Neural cell (in vitro differentiated cells): ENCODE measurements around the gene RFTN1. TPM values are rescaled to one million over a fixed set of nuclear protein-coding genes. Genes with fewer than 3 reads are reported as not detected.
A peak's percentile ranks its signal among the peaks of the same experiment; 100 is the strongest.

ENCODE experiments used
- H2AFZ ChIP-seq: fragments of 200-600, 300-800 bp; sonication (generic), shearing (Covaris generic); 2 replicates; pipeline ENCODE4 v1.6.0; 2014; ENCODE audit warnings: low read depth, mild to moderate bottlenecking, antibody characterized with exemption, low read length, moderate library complexity
- H3F3A ChIP-seq: fragments of 200-600 bp; shearing (Covaris generic); 2 replicates; pipeline ENCODE4 v1.6.1; 2016; ENCODE audit warnings: mild to moderate bottlenecking, moderate library complexity, mixed read lengths, antibody characterized with exemption, low read length; ENCODE audit not compliant: insufficient read depth, poor library complexity, severe bottlenecking
- H3K27ac ChIP-seq: fragments of 200-600, 300-800 bp; sonication (generic), shearing (Covaris generic); 2 replicates; pipeline ENCODE4 v1.5.1; 2014; ENCODE audit warnings: mild to moderate bottlenecking, low read length, moderate library complexity
- H3K27me3 ChIP-seq: fragments of 300-800, 200-600 bp; sonication (generic), shearing (Covaris generic); 2 replicates; pipeline ENCODE4 v1.6.0; 2014; ENCODE audit warnings: mild to moderate bottlenecking, low read depth, low read length, moderate library complexity; ENCODE audit not compliant: insufficient read depth
- H3K36me3 ChIP-seq: fragments of 300-800, 200-600 bp; sonication (generic), shearing (Covaris generic); 2 replicates; pipeline ENCODE4 v1.5.1; 2014; ENCODE audit warnings: mild to moderate bottlenecking, antibody characterized with exemption, low read length, moderate library complexity; ENCODE audit not compliant: insufficient read depth
- H3K4me2 ChIP-seq: fragments of 300-800, 200-600 bp; sonication (generic), shearing (Covaris generic); 2 replicates; pipeline ENCODE4 v1.6.0; 2014; ENCODE audit warnings: mild to moderate bottlenecking, low read length
- H3K4me3 ChIP-seq: fragments of 300-800, 200-600 bp; sonication (generic), shearing (Covaris generic); 2 replicates; pipeline ENCODE4 v1.5.1; 2014; ENCODE audit warnings: mild to moderate bottlenecking, low read length, moderate library complexity
- H3K79me2 ChIP-seq: fragments of 200-600 bp; shearing (Covaris generic); replicated peaks from 2 replicates; pipeline ENCODE4 v1.6.0; 2014; ENCODE audit warnings: mild to moderate bottlenecking, low read length, moderate library complexity; ENCODE audit not compliant: insufficient read depth
- H3K9ac ChIP-seq: fragments of 300-800, 200-600 bp; sonication (generic), shearing (Covaris generic); 2 replicates; pipeline ENCODE4 v1.6.1; 2016; ENCODE audit warnings: mild to moderate bottlenecking, low read length, mixed read lengths
- H3K9me2 ChIP-seq: fragments of 200-600 bp; shearing (Covaris generic); 2 replicates; pipeline ENCODE4 v1.6.1; 2016; ENCODE audit warnings: mild to moderate bottlenecking, low read length, mixed read lengths; ENCODE audit not compliant: insufficient read depth
- H3K9me3 ChIP-seq: fragments of 200-600, 300-800 bp; sonication (generic), shearing (Covaris generic); 2 replicates; pipeline ENCODE4 v1.6.1; 2016; ENCODE audit warnings: mild to moderate bottlenecking, mixed run types, low read length, moderate library complexity, mixed read lengths
- H4K20me1 ChIP-seq: fragments of 200-600 bp; shearing (Covaris generic); 2 replicates; pipeline ENCODE4 v1.6.1; 2016; ENCODE audit warnings: mild to moderate bottlenecking, mixed run types; ENCODE audit not compliant: insufficient read depth
- EP300 ChIP-seq: fragments of 450-650 bp; conservative IDR thresholded peaks from 2 replicates; pipeline ENCODE4 v1.6.1; 2014; ENCODE audit warnings: antibody characterized with exemption, mild to moderate bottlenecking, moderate library complexity; ENCODE audit not compliant: poor library complexity, severe bottlenecking
- EZH2 ChIP-seq: fragments of 200-600, 300-800 bp; shearing (Covaris generic), sonication (generic); IDR thresholded peaks from 2 replicates; pipeline ENCODE4 v1.6.1; 2014; ENCODE audit warnings: antibody characterized with exemption, low read length, borderline replicate concordance, mild to moderate bottlenecking; ENCODE audit not compliant: insufficient read depth, poor library complexity, severe bottlenecking
- MXI1 ChIP-seq: fragments of 450-650 bp; conservative IDR thresholded peaks from 2 replicates; pipeline ENCODE4 v1.6.1; 2014; ENCODE audit warnings: antibody characterized with exemption, mild to moderate bottlenecking; ENCODE audit not compliant: poor library complexity, severe bottlenecking
- POLR2AphosphoS5 ChIP-seq: IDR thresholded peaks from 2 replicates; pipeline ENCODE4 v1.6.1; 2012
- RAD21 ChIP-seq: fragments of 450-650 bp; conservative IDR thresholded peaks from 2 replicates; pipeline ENCODE4 v1.6.1; 2014; ENCODE audit warnings: antibody characterized with exemption, mild to moderate bottlenecking, moderate library complexity
- REST ChIP-seq: IDR thresholded peaks from 2 replicates; pipeline ENCODE4 v1.6.1; 2012; ENCODE audit warnings: borderline replicate concordance
- SMC3 ChIP-seq: fragments of 450-650 bp; conservative IDR thresholded peaks from 2 replicates; pipeline ENCODE4 v1.6.1; 2014; ENCODE audit warnings: antibody characterized with exemption, mild to moderate bottlenecking, moderate library complexity; ENCODE audit not compliant: poor library complexity
- TAF1 ChIP-seq: IDR thresholded peaks from 2 replicates; pipeline ENCODE4 v1.6.1; 2012; ENCODE audit warnings: low read depth
- polyA plus RNA-seq: library from polyadenylated mRNA; depleted of rRNA; stranded (reverse); fragments of >200 nt; gene quantifications from 2 replicates; pipeline ENCODE4 v1.2.3, GENCODE V29; 2014
- TF ChIP-seq, protein P1 (sequence below): fragments of 450-650 bp; IDR thresholded peaks from 2 replicates; pipeline ENCODE4 v1.5.1; 2014; ENCODE audit warnings: antibody characterized with exemption, mild to moderate bottlenecking, moderate library complexity; ENCODE audit not compliant: poor library complexity, severe bottlenecking

Gene RFTN1
- polyA plus RNA-seq, 1 donor from 2014 or later: 36.8 TPM

GRCh38 chr3:16329826-16330129 is 183.7 kb downstream of the RFTN1 start:
- peak; percentile 39 for TF ChIP-seq SMC3
- TF ChIP-seq REST: peak; percentile 75
- peak; percentile 57 for TF ChIP-seq POLR2AphosphoS5
- TF ChIP-seq MXI1: peak; percentile 38
- no peak for TF ChIP-seq EZH2
- no peak for TF ChIP-seq RAD21
- H4K20me1 ChIP-seq: no peaks in the 10 kb centered on the region
- peak overlapping the region; percentile 52 for H3K4me3 ChIP-seq
- H3K9ac ChIP-seq: peak overlapping the region; percentile 67
- peak overlapping the region; percentile 42 for H2AFZ ChIP-seq
- no peaks in the 10 kb centered on the region for H3K79me2 ChIP-seq
- no peaks in the 10 kb centered on the region for H3K9me3 ChIP-seq
- no peaks in the 10 kb centered on the region for H3K9me2 ChIP-seq
- H3K27me3 ChIP-seq: no peaks in the 10 kb centered on the region
- H3K27ac ChIP-seq: peak overlapping the region; percentile 94
- H3F3A ChIP-seq: peaks cover 5% of the 10 kb centered on the region
- peak overlapping the region; percentile 46 for H3K4me2 ChIP-seq
- no peaks in the 10 kb centered on the region for H3K36me3 ChIP-seq

GRCh38 chr3:16329036-16329825 is 184.3 kb downstream of the RFTN1 start:
- peaks cover 5% of the 10 kb centered on the region for H3F3A ChIP-seq
- peak overlapping the region; percentile 67 for H3K9ac ChIP-seq
- peak overlapping the region; percentile 42 for H2AFZ ChIP-seq
- H3K79me2 ChIP-seq: no peaks in the 10 kb centered on the region
- H3K9me2 ChIP-seq: no peaks in the 10 kb centered on the region
- H4K20me1 ChIP-seq: no peaks in the 10 kb centered on the region
- H3K9me3 ChIP-seq: no peaks in the 10 kb centered on the region
- H3K36me3 ChIP-seq: no peaks in the 10 kb centered on the region
- no peaks in the 10 kb centered on the region for H3K27me3 ChIP-seq
- H3K27ac ChIP-seq: peak overlapping the region; percentile 94
- peak overlapping the region; percentile 52 for H3K4me3 ChIP-seq
- TF ChIP-seq TAF1: no peak
- TF ChIP-seq EZH2: no peak
- TF ChIP-seq, protein P1, sequence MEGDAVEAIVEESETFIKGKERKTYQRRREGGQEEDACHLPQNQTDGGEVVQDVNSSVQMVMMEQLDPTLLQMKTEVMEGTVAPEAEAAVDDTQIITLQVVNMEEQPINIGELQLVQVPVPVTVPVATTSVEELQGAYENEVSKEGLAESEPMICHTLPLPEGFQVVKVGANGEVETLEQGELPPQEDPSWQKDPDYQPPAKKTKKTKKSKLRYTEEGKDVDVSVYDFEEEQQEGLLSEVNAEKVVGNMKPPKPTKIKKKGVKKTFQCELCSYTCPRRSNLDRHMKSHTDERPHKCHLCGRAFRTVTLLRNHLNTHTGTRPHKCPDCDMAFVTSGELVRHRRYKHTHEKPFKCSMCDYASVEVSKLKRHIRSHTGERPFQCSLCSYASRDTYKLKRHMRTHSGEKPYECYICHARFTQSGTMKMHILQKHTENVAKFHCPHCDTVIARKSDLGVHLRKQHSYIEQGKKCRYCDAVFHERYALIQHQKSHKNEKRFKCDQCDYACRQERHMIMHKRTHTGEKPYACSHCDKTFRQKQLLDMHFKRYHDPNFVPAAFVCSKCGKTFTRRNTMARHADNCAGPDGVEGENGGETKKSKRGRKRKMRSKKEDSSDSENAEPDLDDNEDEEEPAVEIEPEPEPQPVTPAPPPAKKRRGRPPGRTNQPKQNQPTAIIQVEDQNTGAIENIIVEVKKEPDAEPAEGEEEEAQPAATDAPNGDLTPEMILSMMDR: no peak
- no peak for TF ChIP-seq POLR2AphosphoS5
- TF ChIP-seq EP300: peak; percentile 83
- TF ChIP-seq REST: peak; percentile 96
- no peak overlapping the region for H3K4me2 ChIP-seq
